ENCODE data around the gene CYP8B1. TPM values are rescaled to one million over a fixed set of nuclear protein-coding genes. Genes with fewer than 3 reads are reported as not detected.
"Not testable (repeated sequence)": the region's sequence is repeated elsewhere in the genome, so short reads cannot be mapped to it uniquely, and the experiment has no call there.

CYP8B1 gene
- total and polyA plus RNA-seq, 11 donors: 0.14 TPM; not detected in 10

DNA sequence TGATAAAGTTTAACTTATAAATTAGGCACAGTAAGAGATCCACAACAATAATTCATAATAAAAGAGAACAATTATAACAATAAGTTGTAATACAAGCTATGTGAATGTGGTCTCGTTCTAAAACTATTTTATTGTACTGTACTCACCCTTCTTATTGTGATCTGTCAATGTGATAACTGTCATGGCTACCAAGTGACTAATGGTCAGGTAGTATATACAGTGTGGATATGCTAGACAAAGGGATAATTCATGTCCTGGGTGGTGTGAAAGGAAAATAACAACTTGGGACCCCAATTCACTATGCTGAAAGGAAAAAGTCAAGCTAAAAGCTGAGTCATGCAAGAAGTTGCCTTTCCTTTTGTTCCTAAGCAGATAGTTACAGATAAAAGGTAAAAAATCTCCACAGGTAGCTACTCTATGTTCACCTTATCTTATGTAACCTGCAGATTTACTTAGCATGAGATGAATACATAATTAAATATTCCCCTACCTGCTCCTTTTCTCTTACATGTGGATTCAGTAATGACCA lies 10.7 kb upstream of the CYP8B1 start:
- Histone ChIP-seq H3K9me3 (no peaks in the 10 kb centered on the region), H3K4me1 (peaks cover 0 to 3% (median 1%) of the 10 kb centered on the region in 12 donors), H3K27ac (no peak overlapping the region), H3K27me3 (peaks cover 0 to 10% (median 0%) of the 10 kb centered on the region in 9 donors), H3K36me3 (no peaks in the 10 kb centered on the region), H3K4me3 (no peak overlapping the region)
- TF ChIP-seq, protein P1, sequence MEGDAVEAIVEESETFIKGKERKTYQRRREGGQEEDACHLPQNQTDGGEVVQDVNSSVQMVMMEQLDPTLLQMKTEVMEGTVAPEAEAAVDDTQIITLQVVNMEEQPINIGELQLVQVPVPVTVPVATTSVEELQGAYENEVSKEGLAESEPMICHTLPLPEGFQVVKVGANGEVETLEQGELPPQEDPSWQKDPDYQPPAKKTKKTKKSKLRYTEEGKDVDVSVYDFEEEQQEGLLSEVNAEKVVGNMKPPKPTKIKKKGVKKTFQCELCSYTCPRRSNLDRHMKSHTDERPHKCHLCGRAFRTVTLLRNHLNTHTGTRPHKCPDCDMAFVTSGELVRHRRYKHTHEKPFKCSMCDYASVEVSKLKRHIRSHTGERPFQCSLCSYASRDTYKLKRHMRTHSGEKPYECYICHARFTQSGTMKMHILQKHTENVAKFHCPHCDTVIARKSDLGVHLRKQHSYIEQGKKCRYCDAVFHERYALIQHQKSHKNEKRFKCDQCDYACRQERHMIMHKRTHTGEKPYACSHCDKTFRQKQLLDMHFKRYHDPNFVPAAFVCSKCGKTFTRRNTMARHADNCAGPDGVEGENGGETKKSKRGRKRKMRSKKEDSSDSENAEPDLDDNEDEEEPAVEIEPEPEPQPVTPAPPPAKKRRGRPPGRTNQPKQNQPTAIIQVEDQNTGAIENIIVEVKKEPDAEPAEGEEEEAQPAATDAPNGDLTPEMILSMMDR (IDR thresholded peaks at IDR 0.05): no peak
- TF ChIP-seq POLR2A (IDR thresholded peaks at IDR 0.05): no peak
- intact Hi-C loops (cut with DNase I): loop anchor here in 1 of 10 donors (10.0 kb wide), 1 partner anchor 312 kb away; no protein-coding TSS in a partner anchor
- ATAC-seq (no peak), DNase-seq (no peak)
- WGBS, 4 donors: 77 to 93% (median 85%) methylated on average over 1 of the region's 1 CpG

DNA sequence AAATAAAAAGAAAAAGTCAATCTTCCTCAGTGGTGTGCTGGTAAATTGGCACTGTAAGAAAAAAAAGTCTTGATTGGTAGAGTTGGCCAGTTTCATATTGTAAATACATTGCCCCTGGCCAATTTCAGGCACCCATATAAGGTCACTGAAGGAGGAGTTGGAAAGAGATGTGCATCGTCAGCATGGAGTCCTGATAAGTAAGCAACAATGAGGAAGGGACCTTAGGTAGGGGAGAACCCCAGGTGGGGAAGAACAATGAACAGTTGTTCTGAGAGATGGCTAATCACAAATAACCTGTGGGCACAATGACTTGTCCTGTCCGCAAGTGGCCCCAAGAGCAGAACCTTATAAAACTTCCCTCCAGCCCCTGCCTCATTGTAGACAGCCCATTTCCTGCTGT lies 8.6 kb upstream of the CYP8B1 start:
- no peak for TF ChIP-seq POLR2A (IDR thresholded peaks at IDR 0.05)
- TF ChIP-seq, protein P1 (IDR thresholded peaks at IDR 0.05): no peak
- 77 to 84% (median 81%) methylated on average over 2 of the region's 2 CpGs for WGBS, 4 donors
- no peak overlapping the region for H3K27ac ChIP-seq
- ATAC-seq (no peak), DNase-seq (no peak)
- intact Hi-C loops (cut with DNase I): loop anchor here in 4 of 10 donors (5.0 to 10.0 kb wide), 4 partner anchors 47 to 310 kb away; no protein-coding TSS in a partner anchor
- H3K4me1 ChIP-seq: peaks cover 0 to 11% (median 6%) of the 10 kb centered on the region in 12 donors
- no peaks in the 10 kb centered on the region for H3K9me3 ChIP-seq
- no peaks in the 10 kb centered on the region for H3K36me3 ChIP-seq
- H3K4me3 ChIP-seq: no peak overlapping the region
- peaks cover 0 to 10% (median 0%) of the 10 kb centered on the region in 9 donors for H3K27me3 ChIP-seq

DNA sequence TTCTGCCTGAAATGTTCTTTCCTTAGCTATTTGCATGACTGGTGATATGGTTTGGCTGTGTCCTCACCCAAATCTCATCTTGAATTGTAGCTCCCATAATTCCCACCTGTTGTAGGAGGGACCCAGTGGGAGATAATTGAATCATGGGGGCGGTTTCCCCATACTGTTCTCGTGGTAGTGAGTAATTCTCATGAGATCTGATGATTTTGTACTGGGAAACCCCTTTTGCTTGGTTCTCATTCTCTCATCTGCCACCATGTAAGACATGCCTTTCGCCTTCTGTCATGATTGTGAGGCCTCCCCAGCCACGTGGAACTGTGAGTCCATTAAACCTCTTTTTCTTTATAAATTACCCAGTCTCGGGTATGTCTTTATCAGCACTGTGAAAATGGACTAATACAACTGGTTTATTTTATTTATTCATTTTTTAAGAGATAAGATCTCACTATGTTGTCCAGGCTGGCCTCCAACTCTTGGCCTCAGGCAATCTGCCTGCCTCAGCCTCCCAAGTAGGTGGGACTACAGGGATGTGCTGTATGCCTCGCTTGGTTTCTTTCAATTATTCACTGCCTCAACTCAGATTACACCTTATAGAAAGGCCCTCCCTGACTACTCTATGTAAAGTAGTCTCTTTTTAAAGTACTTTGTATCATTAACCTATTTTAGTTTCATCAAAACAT lies 7.7 kb upstream of the CYP8B1 start:
- not testable (repeated sequence) for H3K36me3 ChIP-seq, ATAC-seq, H3K9me3 ChIP-seq, H3K27me3 ChIP-seq, DNase-seq, H3K27ac ChIP-seq, H3K4me3 ChIP-seq
- H3K4me1 ChIP-seq: peaks cover 0 to 11% (median 6%) of the 10 kb centered on the region in 12 donors
- intact Hi-C loops (cut with DNase I): loop anchor here in 5 of 10 donors (2.0 to 10.0 kb wide), 5 partner anchors 46 to 309 kb away; no protein-coding TSS in a partner anchor
- 75 to 87% (median 83%) methylated on average over 6 of the region's 6 CpGs for WGBS, 4 donors

DNA sequence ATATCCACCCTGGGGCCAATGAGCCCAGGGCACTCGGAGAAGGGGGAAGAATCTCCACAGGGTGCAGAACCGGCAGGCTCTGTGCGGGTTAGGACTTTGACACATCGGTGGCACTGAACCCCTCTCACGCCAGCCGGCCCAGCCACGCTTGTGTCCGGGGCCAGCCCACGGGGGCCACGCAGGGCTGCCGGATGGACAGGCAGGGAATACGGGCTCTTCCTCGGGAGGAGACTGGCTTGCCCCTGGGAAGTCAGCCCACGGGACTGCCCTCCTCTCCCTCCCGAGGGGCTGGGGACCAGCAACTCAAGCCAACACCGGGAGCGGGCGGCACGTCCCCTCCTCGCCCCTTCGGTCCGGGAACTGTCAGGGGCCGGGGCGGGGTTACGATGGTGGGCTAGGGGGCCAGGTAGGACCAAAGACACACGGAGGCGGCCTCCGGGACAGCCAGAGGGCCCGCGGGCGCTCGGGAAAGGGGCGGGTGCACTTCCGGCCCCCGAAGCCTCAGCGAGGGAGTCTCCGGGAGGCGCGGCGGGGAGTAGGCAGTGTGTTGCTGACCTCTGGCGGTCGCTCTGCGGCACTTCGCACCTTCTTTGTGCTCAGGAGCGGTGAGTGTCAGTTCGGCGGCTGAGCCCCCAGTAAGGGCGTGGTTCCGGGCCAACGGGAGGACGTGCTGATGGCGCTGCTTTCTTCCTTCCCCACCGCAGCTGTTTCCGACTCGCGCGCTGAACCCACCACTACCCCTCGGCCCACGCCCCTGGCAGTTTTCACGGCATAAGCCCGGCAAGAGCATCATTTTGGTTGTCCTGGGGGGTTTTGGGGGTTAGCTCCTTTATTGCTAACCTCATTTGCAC lies 5.1 kb upstream of the CYP8B1 start:
- peak in 1 of 2 donors; percentile 25 for TF ChIP-seq POLR2A (IDR thresholded peaks at IDR 0.05)
- TF ChIP-seq, protein P1 (IDR thresholded peaks at IDR 0.05): peak; percentile 82 to 97 (median 94)
- intact Hi-C loops (cut with DNase I): loop anchor here (1.0 to 10.0 kb wide), 10 partner anchors 42 to 306 kb away; no protein-coding TSS in a partner anchor
- WGBS, 4 donors: 2 to 7% (median 3%) methylated on average over 38 to 61 of the region's 61 CpGs
- Histone ChIP-seq H3K4me1 (peaks cover 0 to 11% (median 6%) of the 10 kb centered on the region in 12 donors), H3K9me3 (no peaks in the 10 kb centered on the region), H3K4me3 (peak overlapping the region; percentile 44 to 76 (median 66)), H3K27me3 (peaks cover 0 to 10% (median 0%) of the 10 kb centered on the region in 9 donors), H3K36me3 (no peaks in the 10 kb centered on the region), H3K27ac (peak overlapping the region in 9 of 12 donors; percentile 33 to 82 (median 58))
- DNase-seq (peak; percentile 80 to 94 (median 86)), ATAC-seq (peak; percentile 94 to 99 (median 98))
